GM15510 (cell line): Measurements from ENCODE around the gene RPGRIP1L.

Source experiments
- POLR2A ChIP-seq: IDR thresholded peaks from 3 replicates; pipeline ENCODE4 v1.6.1; 2011; ENCODE audit warnings: borderline replicate concordance; ENCODE audit not compliant: insufficient read length; ENCODE audit errors: extremely low read depth

Gene RPGRIP1L

DNA sequence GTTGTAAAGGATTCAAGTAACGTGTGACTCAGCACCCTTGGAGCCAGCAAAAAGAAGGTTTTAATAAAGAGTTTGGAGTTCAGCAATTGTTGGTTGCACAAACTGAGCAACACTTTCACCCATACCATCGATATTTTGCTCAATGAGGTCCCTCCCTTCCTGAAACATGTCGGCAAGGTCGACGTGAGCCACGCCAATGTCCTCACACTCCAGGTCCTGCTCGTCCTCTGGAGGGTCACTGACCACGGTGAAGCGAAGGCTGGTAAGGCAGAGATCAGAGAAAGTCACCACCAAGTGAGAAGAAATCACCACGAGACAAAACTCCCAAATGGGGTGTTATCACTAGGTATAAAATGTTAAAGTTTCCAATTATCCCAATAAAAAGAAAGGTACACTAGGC, 98.3 kb downstream of the RPGRIP1L start:
- no peak for TF ChIP-seq POLR2A

DNA sequence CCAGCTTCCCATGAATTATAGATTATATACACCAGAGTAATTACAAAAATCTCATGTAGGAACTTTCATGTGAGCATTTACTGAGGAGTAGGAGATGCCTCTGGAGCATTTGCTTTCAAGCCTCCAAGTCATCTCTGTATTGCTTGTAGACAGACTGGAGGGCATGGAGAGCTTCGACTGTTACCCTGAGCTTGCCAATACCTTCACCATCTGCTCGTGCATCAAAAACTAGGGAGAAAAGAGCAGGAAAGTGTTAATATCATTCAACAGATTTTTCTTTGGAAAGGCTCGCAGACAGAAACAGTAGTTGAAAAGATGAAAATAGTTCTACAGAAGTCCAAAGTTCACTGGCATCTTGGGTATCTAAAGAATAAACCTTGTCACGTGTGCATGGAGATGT, 101.7 kb downstream of the RPGRIP1L start:
- no peak for TF ChIP-seq POLR2A

DNA sequence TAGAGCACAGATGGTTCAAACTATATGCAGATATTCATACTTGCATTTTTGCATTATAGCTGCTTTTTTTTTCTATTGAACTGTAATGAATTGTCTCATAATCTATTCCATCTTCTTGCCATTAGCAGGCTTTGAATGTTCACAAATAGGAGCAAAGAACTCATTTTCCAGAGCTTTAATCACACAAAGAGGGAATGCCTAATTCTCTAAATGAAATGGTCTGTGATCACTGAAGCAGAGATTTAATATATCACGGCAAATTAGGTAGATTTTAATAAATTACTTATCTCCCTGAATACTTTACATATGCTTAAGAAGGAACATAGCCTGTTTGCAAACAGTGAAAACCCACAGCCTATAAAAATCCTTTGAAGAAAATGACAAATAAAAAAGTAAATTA, 103.0 kb downstream of the RPGRIP1L start:
- TF ChIP-seq POLR2A: no peak

DNA sequence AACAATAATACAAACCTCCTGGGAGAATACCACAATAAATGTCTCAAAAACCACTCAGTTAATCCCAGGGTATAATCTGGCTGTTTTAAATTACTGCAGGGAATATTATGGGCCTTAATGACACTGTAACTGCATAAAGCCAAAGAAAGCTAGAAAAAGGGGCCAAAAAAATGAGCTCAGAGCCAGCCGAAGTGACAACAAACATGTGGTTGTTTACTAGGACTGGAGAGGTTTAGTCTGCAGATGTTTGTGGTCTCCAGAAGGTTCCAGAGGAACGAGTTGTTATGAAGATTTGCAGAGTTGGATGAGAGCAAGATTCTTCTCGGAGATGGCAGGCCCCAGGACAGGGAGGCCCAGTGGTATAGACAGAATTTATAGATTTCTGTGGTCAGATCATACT, 103.5 kb downstream of the RPGRIP1L start:
- no peak for TF ChIP-seq POLR2A

DNA sequence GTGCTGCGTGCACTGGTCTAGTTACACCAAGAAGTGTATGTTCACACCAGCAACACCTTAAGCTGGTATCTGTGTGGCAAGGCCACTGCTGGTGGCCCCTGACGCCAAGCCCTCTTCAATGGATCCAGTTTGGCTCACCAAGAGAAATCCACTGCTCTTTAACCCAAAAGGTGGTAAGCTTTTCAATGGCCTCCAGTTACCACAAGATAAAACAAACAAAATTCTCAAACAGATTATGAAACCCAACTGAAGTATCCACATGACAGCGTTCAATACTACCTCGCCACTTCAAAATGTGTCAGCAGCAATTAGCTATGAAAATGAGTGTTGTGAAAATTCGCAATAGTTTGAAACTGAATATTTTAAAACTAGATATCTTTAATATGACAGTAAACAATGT, 104.1 kb downstream of the RPGRIP1L start:
- no peak for TF ChIP-seq POLR2A

DNA sequence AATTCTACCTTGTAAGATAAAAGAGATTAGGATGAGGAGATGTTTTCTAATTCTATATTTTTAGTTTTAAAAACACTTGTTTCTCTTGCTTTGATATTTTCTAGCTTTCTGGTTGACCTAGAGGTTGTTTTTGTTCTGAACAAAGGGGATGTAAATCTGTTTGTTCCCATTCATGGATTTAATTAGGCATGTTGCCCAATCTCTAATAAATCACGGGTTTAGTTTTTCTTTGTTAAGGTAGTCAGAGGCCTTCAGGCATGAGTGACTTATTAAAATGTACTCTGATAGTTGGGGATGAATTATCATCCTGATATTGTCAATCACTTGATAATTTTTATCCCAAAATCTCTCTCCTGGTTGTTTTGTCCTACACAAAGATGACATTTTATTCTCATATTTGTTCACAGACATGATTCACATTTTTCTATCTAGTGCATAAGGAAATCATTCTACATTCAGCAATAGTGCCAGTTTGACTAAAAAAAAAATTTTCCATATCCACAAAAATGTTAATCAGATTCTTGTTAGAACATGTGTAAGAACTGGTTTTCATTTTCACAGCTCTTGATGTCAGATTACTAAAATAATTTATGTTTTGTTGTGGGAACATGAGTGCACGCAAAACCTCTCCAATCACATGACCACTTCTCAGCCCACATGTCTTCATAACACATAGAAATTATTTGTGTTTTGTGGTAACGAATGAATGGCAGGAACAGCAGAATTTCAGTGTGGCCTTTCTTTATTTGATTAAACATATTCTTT, 105.0 kb downstream of the RPGRIP1L start:
- TF ChIP-seq POLR2A: no peak

DNA sequence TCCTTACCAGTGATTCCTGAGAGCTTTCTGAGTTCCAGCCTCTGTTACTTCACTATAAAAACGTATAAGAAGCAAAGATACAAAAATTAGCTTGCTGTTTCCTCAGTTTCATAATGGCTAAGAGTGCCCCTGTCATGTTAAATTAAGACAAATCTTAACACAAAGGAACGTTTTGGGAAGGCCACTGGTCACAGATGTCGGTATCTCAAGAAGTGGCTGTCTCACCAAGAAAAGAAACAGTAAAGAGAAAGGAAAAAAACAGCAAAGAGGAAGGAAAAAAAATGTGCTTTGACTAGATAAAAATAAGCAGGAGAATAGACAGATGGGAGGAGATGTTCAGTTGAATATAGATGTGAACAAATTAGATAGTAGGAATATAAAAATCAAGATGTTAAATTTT, 105.9 kb downstream of the RPGRIP1L start:
- no peak for TF ChIP-seq POLR2A

DNA sequence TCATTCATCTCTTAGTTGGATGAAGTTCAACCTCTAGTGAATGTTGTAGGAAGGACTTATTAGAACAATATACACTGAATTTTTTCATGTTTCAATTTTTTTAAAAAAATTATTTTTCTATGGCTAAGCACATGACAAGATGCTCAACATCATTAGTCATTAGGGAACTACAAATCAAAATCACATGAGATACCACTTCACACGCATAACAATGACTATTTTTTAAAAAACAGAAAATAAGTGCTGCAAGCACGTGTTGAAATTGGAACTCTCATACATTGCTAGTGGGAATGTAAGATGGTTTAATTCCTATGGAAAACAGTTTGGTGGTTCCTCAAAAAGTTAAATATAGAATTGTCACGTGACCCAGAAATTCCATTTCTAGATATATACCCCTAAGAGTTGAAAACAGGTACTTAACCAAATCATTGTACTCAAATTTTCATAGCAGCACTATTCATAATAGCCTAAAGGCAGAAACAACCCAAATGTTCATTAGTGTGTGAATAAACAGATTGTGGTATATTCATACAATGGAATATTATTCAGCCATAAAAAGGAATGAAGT, 115.5 kb downstream of the RPGRIP1L start:
- no peak for TF ChIP-seq POLR2A

DNA sequence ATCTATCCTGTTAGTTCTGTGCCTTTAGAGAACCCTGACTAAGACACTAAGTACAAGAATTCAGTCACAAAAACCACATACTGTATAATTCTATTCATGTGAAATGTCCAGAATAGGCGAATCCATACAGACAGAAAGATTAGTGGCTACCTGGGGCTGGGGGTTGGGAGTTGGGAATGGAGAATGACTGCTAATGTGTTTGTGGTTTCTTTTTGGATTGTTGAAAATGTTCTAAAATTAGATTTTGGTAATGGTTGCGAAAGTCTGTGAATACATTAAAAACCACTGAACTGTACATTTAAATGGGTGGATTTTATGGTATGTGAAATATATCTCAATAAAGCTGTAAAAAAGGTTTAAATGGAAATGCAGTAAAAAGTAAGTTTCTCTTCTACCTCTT, 120.3 kb downstream of the RPGRIP1L start:
- no peak for TF ChIP-seq POLR2A

DNA sequence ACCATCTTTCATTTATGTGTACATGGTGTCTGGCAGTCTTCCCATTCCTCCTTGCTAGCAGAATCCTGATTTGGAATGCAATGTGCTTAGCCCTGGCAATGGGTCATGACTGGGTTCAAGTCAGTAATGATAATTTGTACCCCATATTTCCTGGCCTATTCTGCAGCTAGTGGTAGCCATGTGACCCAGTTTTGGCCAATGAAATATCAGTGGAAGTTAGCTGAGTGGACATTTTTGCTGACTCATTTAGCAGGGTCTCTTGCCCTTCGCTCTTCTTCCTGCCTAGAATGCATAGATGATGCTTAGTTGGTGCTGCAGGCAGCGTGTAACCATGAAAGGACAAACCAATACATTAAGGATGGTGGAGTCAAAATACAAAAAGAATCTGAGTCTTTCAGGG, 121.9 kb downstream of the RPGRIP1L start:
- TF ChIP-seq POLR2A: no peak

DNA sequence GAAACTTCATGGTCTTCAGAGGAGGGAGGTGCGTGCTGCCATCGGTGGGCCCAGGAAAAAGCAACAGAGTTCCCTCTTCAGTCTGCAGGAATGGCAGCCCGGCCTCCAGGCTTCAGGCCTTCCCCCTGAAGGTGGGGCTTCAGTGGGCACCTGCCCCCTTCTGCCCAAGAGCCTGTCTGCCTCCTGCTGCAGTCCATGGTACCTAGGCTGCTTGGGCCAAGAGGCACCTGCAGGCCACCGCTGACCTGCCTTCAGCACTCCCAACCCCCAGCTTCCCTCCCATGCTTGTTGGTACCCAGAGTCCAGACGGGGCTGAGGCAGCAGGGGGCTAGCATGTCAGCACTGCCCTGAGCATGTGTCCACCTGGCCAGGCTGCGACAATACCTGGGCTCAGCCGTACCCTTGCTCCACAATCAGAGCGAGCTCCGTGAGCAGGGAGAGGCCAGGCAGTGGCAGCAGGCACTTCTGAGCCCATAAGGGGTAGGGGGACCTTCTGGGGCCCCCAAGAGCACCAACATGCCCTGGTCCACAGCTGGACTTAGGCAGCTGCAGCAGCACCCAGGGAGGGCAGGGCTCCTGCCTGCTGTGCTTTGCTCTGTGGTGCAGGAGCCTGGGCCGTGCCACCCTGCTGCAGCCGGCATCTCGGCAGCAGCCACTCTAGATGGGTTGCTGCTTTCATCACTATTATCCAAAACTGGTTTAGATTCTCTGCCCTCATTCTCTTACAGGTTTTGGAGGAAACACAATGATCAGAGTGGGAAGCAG, 123.4 kb downstream of the RPGRIP1L start:
- no peak for TF ChIP-seq POLR2A

DNA sequence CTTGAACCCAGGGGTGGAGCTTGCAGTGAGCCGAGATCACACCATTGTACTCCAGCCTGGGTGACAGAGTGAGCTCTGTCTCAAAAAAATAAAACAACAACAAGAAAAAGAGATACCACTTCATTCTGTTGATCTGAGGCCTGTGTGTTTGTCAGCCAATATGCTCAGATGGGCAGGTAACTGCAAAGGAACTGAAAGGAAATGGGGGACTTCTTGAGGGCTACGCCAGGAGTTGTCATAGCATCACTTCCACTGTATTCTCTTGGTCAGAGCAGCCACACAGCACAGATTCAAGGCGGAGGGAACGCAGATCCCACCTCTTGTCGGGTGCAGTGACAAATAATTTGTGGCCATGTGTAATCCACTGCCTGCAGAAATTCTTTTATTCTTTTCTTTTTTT, 126.8 kb downstream of the RPGRIP1L start:
- TF ChIP-seq POLR2A: no peak

DNA sequence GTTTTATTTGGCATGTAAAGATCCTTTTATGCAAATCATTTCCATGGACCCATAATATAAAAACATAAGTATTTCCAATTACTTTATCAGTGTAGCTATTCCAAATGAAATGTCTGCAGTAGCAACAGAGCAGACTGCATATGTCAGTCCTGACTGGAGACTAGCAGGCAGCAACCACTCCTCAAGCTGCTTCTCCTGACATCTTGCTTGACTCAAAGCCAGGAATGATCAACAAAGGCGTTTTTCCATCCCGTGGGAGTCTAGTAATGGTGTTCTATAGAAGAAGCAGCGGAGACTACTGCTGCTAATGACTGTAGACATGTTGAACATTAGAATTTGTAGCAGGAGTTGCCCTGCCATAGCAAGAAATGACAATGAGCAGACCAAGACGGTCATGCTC, 127.4 kb downstream of the RPGRIP1L start:
- no peak for TF ChIP-seq POLR2A

DNA sequence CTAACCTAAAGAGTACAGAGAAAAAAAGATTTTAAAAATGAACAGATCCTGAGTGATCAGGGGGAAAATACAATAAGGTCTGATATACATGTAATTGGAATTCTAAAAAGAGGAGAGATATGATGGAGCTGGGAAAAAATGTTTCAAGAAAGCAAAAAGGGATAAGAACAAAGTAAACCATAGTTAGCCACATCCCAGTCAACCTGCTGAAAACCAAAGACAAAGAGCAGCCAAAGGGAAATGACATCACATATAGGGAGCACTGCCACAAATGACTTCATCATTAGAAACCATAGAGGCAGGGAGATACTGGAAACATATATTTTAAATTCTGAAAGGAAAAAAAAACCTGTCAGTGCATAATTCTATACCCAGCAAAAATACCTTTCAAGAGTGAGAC, 131.9 kb downstream of the RPGRIP1L start:
- no peak for TF ChIP-seq POLR2A

DNA sequence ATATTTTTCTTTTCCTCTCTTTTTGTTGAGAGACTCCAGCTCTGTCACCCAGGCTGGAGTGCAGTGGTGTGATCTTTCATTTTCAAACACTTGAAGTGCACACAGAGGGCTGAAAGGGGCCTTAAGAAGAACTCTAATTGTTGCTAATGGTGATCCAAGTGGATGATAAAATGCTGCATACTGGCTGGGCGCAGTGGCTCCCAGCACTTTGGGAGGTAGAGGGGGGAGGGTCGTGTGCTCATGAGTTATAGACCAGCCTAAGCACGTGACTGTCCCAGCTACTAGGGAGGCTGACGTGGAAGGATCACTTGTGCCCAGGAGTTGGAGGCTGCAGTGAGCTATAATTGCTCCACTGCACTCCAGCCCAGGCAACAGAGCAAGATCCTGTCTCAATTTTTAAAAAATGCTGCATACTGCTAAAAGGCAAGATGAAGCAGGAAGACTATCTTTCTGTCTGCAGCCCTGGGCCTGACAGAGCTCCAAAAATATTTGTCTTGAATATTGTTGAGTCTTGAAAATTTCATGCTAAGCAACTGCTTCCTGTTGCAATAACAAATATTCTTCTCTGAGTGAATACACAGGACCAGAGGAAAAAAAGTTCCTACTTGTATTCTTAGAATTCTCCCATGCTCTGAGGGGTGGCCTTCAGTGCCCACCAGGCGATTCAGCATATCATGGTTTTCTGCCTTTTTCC, 137.0 kb downstream of the RPGRIP1L start:
- no peak for TF ChIP-seq POLR2A
